OCI-LY7 (cell line): Measurements from ENCODE around the gene STOML2.

Source experiments
- CTCF ChIP-seq: fragments of 200-600 bp; sonication (generic); conservative IDR thresholded peaks from 2 replicates; pipeline ENCODE4 v1.5.1; 2014; ENCODE audit warnings: mild to moderate bottlenecking, antibody characterized with exemption, low read length, moderate library complexity, mixed read lengths
- EZH2phosphoT487 ChIP-seq: fragments of 200-600 bp; sonication (generic); IDR thresholded peaks from 2 replicates; pipeline ENCODE4 v1.6.1; 2018; ENCODE audit warnings: low read depth, borderline replicate concordance, mild to moderate bottlenecking, mixed run types, antibody characterized with exemption, low read length, moderate library complexity, mixed read lengths

GRCh38 chr9:35073279-35073612 lies 29.7 kb downstream of the STOML2 start:
- TF ChIP-seq CTCF (no peak), EZH2phosphoT487 (no peak)
